HG03103 (cell line): ENCODE results near the gene FANCC.

Experiments
- ATAC-seq: cut with Tn5 transposase; IDR thresholded peaks from one replicate; pipeline ENCODE4 v1.9.1; 2021; ENCODE audit warnings: low read depth; ENCODE audit not compliant: unreplicated experiment

FANCC gene

DNA sequence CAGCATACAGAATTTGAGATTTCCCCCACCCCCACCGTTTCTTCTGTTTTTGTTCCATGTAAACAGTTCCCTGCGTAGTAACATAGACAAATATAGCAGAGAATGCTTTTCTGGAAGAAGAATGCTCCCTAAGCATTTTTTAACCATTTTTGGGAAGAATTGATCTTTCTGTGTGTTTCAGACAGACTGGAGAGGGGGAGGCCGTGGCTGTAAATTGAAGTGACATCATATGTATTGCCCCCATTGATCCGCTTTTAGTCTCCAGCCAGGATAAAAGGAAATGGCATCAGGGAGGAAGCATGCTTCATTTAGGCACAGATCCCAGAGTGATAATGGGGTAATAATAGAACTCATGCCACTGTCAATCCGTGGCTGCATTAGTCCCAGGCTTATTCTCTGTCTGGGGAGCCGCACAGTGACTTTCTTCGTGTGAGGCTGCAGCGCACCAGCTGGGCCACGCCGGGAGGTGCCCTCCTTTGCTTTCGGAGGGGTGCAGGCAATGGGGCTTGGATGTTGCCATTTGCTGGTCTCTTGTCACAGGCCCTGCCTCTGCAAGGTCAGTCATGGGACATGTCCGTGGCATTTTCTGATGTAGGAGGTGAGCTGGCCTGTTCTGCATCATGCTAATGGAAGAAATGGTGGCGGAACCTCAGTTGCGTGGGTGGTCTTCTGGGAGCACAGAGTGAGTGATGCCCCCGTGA lies 261.5 kb downstream of the FANCC start:
- ATAC-seq: no peak

GRCh38 chr9:95055334-95055850 lies 262.1 kb downstream of the FANCC start:
- ATAC-seq: no peak

GRCh38 chr9:95053611-95054570 lies 263.6 kb downstream of the FANCC start:
- ATAC-seq: no peak

DNA sequence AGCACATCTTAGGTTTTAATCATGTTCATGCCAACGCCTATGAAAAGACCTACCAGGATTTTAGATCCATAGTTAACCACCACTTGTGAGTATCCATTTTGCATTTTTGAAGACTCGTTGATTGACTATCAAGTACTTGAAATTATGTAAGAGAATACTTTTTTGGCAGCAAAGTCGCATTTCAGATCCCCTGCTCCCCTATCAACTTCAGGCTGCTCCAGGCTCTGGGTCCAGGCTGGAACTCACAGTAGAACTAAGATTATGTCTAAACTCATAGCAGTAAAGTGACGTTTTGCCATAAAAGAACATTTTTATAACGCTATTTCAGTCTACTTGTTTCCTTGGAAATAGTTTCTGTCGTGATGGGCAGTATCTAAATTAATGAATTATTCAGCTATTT lies 267.7 kb downstream of the FANCC start:
- no peak for ATAC-seq
